GM19324 (cell line): Measurements from ENCODE around the gene TBXAS1.
"Not testable (repeated sequence)": the region's sequence is repeated elsewhere in the genome, so short reads cannot be mapped to it uniquely, and the experiment has no call there.

Experiments
- ATAC-seq: cut with Tn5 transposase; IDR thresholded peaks from one replicate; pipeline ENCODE4 v1.9.1; 2021; ENCODE audit warnings: mild to moderate bottlenecking, moderate library complexity; ENCODE audit not compliant: unreplicated experiment, low FRiP score

The TBXAS1 gene

DNA sequence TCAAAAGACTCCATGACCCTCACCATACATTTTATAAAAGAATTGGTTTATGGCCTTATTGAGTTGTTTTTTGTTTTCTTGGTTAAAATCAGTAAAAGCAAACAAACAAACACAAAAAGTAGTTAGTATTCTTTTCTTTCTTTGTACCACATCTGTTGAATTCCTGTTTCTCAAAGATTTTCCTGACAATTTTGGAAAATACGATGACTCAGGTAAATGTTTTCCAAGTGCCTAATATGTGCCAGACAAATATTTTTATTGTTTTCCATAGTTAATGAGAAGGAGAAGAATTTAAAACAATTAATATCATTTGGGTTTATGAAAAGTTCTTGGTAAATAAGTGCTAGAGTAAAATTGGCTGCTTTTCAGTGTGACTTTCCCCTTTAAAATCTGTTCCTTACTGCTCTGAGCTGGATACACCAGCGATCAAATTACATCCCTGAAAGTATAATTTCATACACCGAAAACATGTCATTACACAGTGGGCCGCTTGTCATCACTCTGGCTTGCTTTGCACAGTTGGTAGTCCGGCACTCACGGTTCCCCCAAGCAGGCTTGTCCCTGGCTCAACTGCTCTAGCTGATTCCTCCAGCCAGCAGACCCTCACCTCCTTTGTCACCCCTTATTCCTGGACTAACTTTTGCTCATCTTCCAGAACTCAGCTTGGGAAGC, 80.5 kb downstream of the TBXAS1 start:
- no peak for ATAC-seq

DNA sequence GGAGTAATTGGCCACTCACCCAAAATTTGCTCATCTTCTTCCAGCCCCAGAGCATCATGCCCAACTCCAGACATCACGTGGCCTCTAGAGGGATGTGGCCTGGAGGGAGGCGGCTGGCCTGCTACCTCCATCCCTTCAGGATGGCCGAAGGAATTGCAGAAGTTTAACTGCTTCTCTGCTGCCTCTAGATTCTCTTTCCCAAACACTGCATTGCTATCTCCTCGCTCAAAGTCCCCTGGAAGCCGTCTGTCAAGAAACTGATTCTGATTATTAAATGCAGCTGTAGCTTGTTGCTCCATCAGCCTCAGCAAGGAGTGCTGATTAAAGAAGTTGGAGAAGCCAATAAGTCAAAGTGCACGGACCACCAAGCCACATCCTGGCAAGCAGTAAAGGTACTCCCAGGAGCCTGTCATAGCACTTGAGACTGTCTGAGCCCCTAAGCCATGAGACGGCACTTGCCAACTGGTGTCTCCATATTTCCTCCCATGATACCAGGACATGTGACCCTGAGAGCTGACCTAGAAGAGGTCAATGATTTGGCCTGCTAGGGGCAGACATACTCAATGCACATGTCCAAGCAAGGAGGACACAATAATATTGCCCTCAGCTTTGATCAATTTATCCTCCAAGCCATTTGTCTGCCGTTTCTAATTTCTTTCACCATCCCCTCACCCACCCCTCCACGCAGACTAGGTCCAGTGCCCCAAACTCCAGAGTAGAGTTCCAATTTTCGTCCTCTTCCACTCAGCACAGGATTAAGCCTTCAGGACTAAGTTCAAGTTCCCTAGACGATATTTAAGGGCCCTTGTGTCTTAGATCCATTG, 84.2 kb downstream of the TBXAS1 start:
- no peak for ATAC-seq

DNA sequence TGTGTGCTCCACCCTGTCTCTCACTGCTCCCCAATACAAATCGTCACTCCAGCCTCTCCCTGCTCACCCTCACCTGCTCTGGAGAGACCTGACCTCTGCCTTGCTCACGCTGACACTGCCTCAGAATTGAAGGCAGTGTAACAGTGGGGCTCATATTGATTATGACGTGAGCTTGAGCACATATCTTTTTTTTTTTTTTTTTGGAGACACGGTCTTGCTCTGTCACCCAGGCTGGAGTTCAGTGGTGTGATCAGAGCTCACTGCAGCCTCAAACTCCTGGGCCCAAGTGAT, 84.7 kb downstream of the TBXAS1 start:
- no peak for ATAC-seq

DNA sequence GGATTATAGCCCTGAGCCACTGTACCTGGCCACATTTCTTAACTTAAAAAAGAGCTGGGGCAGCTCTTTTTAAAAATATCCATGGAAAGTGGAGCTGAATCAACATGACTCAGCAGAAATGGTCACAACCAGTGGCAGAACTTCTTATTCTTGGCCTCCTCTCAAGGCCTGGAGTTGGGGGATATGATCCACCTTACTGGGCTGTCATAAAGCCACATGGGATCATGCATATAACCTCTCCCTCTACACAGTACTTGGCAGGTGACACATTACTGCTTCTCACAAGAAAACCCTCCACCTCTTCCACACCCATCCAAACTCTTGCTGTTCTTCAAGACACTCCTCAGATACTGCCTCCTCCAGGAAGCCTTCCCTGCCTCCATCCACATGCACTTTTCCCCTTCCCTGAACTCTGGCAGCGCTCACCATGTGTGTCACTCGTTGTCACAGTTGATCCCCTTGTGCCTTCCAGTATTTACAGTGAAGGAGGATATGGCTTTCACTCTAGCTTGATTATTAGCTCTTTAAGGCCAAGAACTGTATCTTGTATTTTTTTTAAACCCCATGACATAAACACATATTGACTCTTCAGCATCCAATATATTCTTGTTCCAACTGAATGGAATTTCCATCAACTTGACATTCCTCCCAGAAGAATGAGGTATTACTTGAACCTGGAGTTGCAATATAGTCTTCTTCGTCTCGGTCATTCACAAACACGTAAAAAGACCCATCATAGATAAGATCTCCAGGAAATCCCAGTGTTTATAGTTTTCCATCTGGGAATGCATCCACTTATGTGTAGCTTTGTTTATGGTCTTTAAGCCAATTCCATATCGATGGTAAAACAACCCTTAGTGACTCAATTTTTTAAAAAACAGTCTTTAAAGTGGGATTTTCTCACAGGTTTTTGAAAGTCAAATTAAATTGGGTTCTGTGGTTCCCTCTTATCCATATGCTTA, 85.5 kb downstream of the TBXAS1 start:
- ATAC-seq = no peak

DNA sequence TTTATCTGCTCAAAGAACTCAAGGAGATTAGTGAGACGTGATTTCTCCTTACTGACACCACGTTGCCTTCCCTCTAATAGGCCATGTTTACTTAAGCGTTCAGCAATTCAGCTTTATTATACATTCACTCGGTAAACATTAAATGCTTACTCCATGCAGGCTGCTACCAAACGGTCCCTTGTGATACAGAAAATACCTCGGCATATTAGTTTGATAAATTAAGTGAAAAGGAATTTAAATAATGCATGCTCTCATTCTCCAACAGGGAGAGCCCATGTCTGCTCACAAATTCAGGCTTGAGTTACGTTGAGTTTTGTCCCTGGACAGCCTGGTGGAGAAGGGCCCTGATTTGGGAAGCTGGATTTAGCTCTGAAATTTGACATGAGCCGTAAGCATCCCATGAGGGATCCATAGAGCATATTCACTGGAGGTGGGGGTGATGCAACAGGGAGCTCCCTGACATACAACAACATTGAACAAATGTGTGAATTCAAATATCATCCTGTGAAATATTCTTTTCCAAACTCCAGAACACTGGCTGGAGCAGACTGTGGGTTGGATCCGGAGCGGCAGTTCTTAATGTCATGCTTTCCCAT, 86.3 kb downstream of the TBXAS1 start:
- ATAC-seq = no peak

DNA sequence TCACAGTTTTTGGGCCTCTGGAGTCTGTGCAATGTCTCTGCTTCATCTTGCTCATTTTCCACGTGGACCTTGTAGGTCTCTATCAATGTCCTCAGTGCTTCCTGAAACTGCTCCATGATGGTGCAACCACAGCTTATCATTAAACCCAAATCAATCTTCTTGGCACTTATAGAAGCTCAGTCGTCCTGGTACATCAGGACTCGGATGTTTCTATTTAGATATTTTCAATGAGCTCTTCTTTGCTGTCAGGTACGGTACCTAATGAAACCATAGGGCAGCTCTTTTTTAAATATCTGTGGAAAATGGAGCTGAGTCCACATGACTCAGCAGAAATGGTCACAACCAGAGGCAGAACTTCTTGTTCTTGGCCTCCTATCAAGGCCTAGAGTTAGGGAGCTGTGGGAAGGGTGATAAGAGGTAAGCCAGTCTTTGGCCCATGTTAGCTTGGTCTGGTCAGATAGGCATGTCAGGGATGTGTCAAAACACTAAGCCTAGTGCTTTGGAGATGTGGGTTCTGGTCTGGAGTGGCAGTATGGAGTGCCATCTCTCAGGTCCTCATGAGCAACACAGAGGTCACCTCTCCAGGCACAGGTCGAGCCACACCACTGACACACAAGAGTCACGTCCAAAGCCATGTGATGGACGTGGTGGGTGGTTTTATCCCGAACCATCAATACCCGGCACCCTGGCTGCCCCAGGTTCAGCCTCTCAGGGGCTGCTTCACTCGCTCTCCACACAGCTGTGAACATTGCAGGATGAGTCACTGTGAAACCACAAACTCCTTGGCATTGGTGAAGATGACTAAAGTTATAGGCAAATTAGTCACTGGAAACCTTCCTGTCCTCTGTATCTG, 87.0 kb downstream of the TBXAS1 start:
- peak; percentile 75 for ATAC-seq

DNA sequence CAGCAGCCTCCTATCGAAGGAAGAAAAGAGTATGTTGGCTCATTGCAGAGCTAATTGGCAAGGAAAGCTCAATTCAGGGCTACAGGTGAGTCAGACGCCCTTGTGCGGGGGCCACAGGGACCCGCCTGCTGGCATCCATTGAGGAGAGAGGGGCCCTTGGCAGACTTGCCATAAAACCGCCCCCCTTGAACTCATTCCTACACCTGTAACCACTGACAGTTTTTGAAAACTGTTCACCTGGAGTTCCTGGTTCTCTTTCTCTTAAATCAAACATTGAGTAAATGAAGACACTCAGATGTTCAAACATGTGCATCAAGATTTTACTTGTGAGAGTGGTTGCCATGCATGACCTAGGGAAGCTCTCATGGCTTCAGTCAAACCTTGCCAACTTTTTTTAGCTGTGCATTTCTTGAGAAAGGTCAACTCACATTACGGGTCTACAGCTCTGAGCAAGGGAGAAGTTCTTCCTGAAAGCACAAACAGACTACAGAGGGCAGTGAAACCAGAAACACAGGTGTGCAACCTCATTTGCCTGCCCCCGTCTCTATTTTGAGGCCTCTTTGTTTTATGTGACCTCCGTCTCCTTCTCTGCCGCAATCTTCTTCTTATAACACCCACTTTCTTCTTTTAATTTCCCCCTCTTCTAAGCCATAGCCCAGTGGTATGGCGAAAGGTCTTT, 87.8 kb downstream of the TBXAS1 start:
- ATAC-seq = peak; percentile 84

DNA sequence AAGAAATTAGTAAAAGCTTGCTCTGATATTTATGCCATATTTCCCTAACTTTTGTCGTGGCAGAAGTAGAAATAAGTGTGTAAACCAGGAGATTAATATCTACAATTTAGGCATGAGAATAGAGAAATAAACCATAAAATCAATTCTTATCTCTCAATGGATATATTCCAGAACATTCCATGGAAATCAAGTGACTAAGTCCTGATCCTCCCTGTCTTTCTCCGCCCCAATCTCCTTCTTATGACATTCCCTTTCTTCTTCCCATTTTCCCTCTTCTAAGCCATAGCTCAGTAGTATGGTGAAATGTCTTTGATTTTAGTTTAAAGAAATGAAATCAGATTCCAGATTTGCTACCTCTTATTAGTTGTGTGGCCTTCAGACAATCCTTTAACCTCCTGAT, 88.8 kb downstream of the TBXAS1 start:
- no peak for ATAC-seq

DNA sequence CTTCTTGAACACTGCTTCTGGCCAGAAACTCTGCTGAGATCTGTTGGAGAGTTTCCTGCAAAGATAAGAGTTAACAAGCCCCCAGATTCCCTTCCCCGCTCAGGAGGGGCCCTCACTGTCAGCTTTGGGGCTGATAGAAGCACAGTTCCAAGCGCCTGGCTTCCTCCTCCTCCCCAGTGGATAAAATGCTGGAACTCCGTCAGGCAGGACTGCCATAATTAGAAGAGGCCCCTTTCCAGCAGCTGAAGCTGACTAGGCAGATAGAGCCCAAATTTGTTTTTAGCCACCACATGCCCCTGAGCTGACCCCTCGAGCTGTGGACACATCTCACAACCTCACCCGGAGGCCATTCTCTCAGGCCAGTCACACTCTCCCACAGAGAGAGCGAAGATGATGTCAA, 89.4 kb downstream of the TBXAS1 start:
- ATAC-seq = no peak

DNA sequence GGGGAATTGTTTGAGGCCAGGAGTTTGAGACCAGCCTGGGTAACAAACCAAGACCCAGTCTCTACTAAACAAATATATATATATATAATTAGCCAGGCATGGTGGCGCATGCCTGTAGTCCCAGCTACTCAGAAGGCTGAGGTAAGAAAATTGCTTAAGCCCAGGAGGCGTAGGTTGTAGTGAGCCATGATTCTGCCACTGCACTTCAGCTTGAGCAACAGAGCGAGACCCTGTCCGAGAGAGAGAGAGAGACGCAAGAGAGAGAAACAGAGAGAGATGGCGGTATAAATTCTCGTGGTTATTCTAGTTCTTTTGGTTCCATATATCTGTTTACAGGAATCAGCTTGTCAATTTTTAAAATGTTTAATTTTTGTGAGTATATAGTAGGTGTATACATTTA, 94.0 kb downstream of the TBXAS1 start:
- no peak for ATAC-seq

DNA sequence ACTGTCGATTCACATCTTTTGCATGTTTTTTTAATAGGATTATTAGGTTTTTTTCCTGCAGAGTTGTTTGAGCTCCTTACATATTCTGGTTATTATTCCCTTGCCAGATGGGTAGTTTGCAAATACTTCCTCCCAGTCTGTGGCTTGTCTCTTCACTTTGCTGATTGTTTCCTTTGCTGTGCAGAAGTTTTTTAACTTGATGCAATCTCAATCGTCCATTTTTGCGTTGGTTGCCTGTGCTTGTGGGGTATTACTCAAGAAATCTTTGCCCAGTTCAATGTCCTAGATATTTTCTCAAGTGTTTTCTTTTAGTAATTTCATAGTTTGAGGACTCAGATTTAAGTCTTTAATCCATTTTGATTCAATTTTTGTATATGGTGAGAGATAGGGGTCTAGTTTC, 95.4 kb downstream of the TBXAS1 start:
- ATAC-seq = no peak

DNA sequence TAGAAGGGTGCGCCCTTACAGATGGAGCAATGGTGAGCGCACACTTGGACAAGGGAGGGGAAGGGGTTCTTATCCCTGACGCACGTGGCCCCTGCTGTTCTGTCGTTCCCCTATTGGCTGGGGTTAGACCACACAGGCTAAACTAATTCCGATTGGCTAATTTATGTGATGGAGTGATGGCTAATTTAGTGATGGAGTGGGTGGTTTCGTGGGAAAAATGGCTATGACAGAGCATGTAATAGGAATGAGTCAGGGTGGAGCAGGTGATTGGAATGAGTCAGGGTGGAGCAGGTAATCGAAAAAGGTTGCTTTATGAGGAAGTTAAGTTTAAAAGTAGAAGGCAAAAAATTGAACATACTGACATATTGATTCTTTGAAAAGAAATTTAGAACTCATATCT, 100.2 kb downstream of the TBXAS1 start:
- ATAC-seq = not testable (repeated sequence)

DNA sequence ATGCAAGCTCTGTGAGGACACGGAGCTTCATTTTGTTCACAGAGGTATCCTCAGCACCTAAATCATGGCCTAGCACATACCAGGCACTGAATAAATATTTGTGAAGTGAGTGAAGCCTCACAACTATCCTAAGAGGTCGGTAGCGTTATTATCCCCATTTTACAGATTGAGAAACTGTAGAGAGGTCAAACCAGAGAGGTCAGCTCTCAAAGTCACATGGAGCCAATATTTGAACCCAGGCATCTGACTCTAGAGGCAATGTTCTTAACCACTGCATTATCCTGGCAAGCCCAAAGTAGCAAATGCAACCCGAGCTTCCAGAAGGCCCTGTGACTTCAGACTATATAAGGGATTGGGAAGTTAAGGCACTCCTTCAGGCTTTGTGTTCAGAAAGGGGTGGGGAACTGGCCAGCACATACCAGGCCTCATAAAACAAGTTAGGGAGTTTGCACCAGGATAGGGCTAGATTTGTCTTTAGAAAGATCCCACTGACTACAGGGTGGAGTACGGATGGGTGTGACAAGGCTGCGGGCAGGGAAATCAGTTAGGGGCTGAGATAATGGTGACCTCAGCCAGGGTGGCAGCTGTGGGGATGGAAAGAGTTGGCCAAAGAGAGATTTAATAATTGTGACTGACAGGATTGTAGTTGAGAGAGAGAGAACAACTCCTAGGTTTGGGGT, 101.4 kb downstream of the TBXAS1 start:
- ATAC-seq = no peak

DNA sequence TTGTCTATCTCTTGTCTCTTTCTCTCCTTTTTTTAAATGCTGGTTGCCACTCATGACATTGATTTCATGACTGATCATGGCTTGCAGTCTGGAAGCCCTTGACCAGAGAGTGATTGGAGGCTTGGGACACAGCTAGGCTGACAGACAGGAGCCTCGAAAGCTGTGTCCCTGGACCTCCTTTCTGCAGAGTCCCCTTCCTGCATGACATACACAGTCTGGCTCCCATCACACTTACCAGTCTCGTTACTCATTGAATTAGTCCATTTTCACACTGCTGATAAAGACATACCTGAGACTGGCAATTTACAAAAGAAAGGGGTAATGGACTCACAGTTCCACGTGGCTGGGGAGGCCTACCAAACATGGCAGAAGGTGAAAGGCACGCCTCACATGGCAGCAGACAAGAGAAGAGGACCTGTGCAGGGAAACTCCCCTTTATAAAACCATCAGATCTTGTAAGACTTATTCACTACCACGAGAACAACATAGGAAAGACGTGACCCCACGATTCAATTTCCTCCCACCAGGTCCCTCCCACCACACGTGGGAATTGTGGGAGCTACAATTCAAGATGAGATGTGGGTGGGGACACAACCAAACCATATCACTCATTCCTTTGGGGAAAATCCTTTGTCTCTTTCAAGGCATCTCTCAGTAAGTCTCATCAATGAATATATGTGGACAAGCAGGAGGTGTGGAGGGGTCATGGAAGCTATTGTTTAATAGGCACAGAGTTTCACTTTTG, 102.3 kb downstream of the TBXAS1 start:
- ATAC-seq = no peak

DNA sequence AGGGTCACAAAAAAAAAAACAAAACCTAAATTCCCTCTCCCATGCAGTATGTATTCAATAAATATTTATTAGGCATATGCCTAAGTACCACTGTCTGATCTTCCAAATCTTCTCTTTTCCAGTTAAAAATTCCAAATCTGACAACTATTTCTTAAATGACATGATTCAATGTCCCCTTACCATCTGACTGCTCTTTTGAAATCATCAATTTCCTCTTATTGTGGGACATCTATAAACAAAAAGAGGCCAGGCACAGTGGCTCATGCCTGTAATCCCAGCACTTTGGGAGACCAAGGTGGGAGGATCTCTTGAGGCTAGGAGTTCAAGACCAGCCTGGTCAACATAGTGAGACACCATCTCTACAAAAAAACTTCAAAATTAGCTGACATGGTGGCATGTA, 103.5 kb downstream of the TBXAS1 start:
- ATAC-seq = no peak

DNA sequence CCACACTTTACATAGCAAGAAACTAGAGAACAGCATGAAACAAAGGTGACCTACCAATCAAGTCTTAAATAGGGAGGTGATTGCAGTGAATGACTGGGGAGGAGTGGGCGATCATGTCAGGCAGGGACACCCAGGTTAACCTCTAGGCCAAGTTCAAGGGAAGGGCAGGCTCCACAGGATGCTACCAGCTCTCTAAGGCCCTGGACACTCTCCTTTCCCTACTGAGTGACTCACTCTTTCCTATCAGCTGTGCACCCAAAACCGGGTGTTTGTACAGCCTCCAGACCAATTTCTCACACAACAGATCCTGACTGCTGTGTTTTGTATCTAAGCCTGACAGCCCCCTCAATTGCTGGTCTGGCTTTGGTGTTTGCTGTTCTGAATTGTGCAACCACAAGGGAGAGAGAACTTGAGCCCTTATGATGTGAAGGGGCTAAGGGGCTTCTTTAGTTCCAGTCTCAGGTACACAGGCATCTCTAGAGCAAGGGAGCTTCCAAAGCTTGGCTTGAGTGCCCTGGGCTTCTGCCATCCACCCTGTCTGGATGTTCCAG, 107.8 kb downstream of the TBXAS1 start:
- no peak for ATAC-seq

DNA sequence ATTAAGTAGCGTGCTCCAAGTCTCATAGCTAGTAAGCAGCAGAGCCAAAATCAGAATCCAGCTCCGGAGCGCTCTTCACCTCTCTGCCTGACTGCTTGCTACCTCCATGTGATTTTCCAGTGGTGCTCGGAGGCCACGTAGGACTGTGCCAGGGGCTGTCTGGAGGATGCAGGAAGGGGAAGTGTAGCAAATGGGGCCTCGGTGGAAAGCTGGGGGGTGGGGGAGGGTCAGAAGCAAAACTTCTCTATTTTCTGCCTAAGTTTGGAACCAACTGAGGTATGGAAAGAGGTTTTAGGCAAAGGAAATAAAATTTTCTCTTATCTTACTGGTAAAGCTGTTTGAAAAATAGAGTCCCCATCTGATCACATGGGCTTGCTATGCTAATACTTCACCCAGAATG, 108.7 kb downstream of the TBXAS1 start:
- no peak for ATAC-seq

DNA sequence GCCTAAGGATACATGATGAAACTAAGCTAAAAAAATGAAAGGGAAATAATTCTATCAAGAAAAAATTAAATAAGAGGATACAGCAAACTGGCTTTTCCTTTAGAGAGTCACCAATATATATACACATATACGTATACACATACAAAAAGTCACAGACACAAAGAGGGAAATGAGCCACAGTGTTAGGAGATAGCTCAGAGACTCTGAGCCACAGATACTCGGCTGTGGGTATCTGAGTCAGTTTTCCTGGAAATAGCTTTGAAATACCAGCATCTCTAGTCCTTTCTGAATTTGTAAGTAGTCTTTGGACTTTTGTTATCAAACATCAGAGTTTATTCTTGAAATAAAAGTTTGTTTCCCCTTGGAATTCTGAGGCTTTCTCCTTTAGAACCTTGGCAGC, 111.8 kb downstream of the TBXAS1 start:
- ATAC-seq = no peak
